Nephron (organoid): ENCODE data around the gene NRCAM.
A peak's percentile ranks its signal among the peaks of the same experiment; 100 is the strongest.

Source experiments
- H3K27ac Mint-ChIP-seq, 3 experiments: 2 replicates each; pipeline ENCODE4 v1.8.0; 2020; ENCODE audit warnings: mixed read lengths in 3 of 3, mild to moderate bottlenecking in 2 of 3, moderate library complexity in 1 of 3
- H3K27me3 Mint-ChIP-seq: 2 replicates; pipeline ENCODE4 v1.8.0; 2021; ENCODE audit warnings: low read depth, mild to moderate bottlenecking, moderate library complexity, mixed read lengths
- H3K36me3 Mint-ChIP-seq: 2 replicates; pipeline ENCODE4 v1.8.0; 2020; ENCODE audit warnings: low read depth, mixed read lengths
- H3K4me1 Mint-ChIP-seq: 2 replicates; pipeline ENCODE4 v1.8.0; 2020; ENCODE audit warnings: mixed read lengths
- H3K4me3 Mint-ChIP-seq, 3 experiments: 2 replicates each; pipeline ENCODE4 v1.8.0; 2020; ENCODE audit warnings: mild to moderate bottlenecking in 3 of 3, mixed read lengths in 3 of 3, moderate library complexity in 2 of 3
- H3K9me3 Mint-ChIP-seq: 2 replicates; pipeline ENCODE4 v1.8.0; 2020; ENCODE audit warnings: mixed read lengths
- CTCF ChIP-seq, 3 experiments: fragments of 200-600 bp; sonication (generic); IDR thresholded peaks; one replicate each; pipeline ENCODE4 v1.5.0; 2021; ENCODE audit warnings: antibody characterized with exemption in 3 of 3; ENCODE audit not compliant: unreplicated experiment in 3 of 3

Gene NRCAM

GRCh38 chr7:108157606-108158335 is 298.5 kb downstream of the NRCAM start:
- H3K36me3 Mint-ChIP-seq: no peaks in the 10 kb centered on the region
- no peaks in the 10 kb centered on the region for H3K27me3 Mint-ChIP-seq
- H3K4me3 Mint-ChIP-seq: no peak overlapping the region
- peak overlapping the region in 2 of 3 experiments; percentile 13 for H3K27ac Mint-ChIP-seq
- H3K9me3 Mint-ChIP-seq: no peaks in the 10 kb centered on the region
- no peaks in the 10 kb centered on the region for H3K4me1 Mint-ChIP-seq
- TF ChIP-seq CTCF (IDR thresholded peaks at IDR 0.05; ENCODE audit: unreplicated experiment in 3 of 3): no peak

- no peaks in the 10 kb centered on the region for H3K36me3 Mint-ChIP-seq
- no peak for TF ChIP-seq CTCF (IDR thresholded peaks at IDR 0.05; ENCODE audit: unreplicated experiment in 3 of 3)
- no peak overlapping the region for H3K27ac Mint-ChIP-seq
- H3K4me1 Mint-ChIP-seq: no peaks in the 10 kb centered on the region
- H3K4me3 Mint-ChIP-seq: no peak overlapping the region
- H3K9me3 Mint-ChIP-seq: no peaks in the 10 kb centered on the region
- no peaks in the 10 kb centered on the region for H3K27me3 Mint-ChIP-seq
Observed at GRCh38 chr7:108156897-108157605, 299.2 kb downstream of the NRCAM start.

- Mint-ChIP-seq H3K27me3 (no peaks in the 10 kb centered on the region), H3K4me3 (no peak overlapping the region), H3K9me3 (no peaks in the 10 kb centered on the region), H3K4me1 (no peaks in the 10 kb centered on the region), H3K27ac (no peak overlapping the region), H3K36me3 (no peaks in the 10 kb centered on the region)
- no peak for TF ChIP-seq CTCF (IDR thresholded peaks at IDR 0.05; ENCODE audit: unreplicated experiment in 3 of 3)
Observed at GRCh38 chr7:108152198-108152597, 304.0 kb downstream of the NRCAM start.

- no peaks in the 10 kb centered on the region for H3K9me3 Mint-ChIP-seq
- H3K27ac Mint-ChIP-seq: no peak overlapping the region
- no peaks in the 10 kb centered on the region for H3K4me1 Mint-ChIP-seq
- peaks cover 4% of the 10 kb centered on the region for H3K27me3 Mint-ChIP-seq
- TF ChIP-seq CTCF (IDR thresholded peaks at IDR 0.05; ENCODE audit: unreplicated experiment in 3 of 3): no peak
- no peaks in the 10 kb centered on the region for H3K36me3 Mint-ChIP-seq
- H3K4me3 Mint-ChIP-seq: no peak overlapping the region
Observed at GRCh38 chr7:108149908-108150307, 306.3 kb downstream of the NRCAM start.

GRCh38 chr7:108149119-108149518 is 307.1 kb downstream of the NRCAM start:
- no peak overlapping the region for H3K4me3 Mint-ChIP-seq
- peaks cover 4% of the 10 kb centered on the region for H3K27me3 Mint-ChIP-seq
- no peak for TF ChIP-seq CTCF (IDR thresholded peaks at IDR 0.05; ENCODE audit: unreplicated experiment in 3 of 3)
- no peaks in the 10 kb centered on the region for H3K4me1 Mint-ChIP-seq
- H3K27ac Mint-ChIP-seq: no peak overlapping the region
- H3K36me3 Mint-ChIP-seq: no peaks in the 10 kb centered on the region
- no peaks in the 10 kb centered on the region for H3K9me3 Mint-ChIP-seq
